Fibroblast of mammary gland (primary cell): ENCODE measurements around the gene ING1.
A peak's percentile ranks its signal among the peaks of the same experiment; 100 is the strongest.
"Not testable (repeated sequence)": the region's sequence is repeated elsewhere in the genome, so short reads cannot be mapped to it uniquely, and the experiment has no call there.

ENCODE experiments used
- DNase-seq: peaks from one replicate; pipeline ENCODE4 v3.0.0-alpha.2; 2010; ENCODE audit warnings: low read depth
- H3K4me3 ChIP-seq: 2 replicates; pipeline ENCODE4 v1.5.1; 2011; ENCODE audit warnings: low read depth, mild to moderate bottlenecking, low read length, moderate library complexity; ENCODE audit not compliant: control insufficient read depth
- TF ChIP-seq, protein P1 (sequence below): conservative IDR thresholded peaks from 2 replicates; pipeline ENCODE4 v1.5.1; 2011; ENCODE audit warnings: low read depth, low read length, inconsistent platforms; ENCODE audit not compliant: control insufficient read depth, insufficient read depth

ING1 gene

GRCh38 chr13:110700641-110701040, 12.9 kb upstream of the ING1 start:
- no peak overlapping the region for H3K4me3 ChIP-seq
- DNase-seq, result no peak
- TF ChIP-seq, protein P1, sequence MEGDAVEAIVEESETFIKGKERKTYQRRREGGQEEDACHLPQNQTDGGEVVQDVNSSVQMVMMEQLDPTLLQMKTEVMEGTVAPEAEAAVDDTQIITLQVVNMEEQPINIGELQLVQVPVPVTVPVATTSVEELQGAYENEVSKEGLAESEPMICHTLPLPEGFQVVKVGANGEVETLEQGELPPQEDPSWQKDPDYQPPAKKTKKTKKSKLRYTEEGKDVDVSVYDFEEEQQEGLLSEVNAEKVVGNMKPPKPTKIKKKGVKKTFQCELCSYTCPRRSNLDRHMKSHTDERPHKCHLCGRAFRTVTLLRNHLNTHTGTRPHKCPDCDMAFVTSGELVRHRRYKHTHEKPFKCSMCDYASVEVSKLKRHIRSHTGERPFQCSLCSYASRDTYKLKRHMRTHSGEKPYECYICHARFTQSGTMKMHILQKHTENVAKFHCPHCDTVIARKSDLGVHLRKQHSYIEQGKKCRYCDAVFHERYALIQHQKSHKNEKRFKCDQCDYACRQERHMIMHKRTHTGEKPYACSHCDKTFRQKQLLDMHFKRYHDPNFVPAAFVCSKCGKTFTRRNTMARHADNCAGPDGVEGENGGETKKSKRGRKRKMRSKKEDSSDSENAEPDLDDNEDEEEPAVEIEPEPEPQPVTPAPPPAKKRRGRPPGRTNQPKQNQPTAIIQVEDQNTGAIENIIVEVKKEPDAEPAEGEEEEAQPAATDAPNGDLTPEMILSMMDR, result no peak

DNA sequence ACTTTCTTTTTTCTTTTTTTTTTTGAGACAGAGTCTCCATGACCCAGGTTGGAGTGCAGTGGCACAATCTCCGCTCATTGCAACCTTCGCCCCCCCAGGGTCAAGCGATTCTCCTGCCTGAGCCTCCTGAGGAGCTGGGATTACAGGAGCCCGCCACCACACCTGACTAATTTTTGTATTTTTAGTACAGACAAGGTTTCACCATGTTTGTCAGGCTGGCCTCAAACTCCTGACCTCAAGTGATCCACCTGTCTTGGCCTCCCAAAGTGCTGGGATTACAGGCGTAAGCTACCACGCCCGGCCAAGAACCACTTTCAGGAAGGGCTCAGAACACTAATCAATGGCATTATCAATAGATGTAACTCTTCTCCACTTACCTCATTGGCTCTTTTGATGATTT, 12.4 kb upstream of the ING1 start:
- not testable (repeated sequence) for H3K4me3 ChIP-seq, DNase-seq

- TF ChIP-seq, protein P1, result no peak
- DNase-seq, result no peak
- no peak overlapping the region for H3K4me3 ChIP-seq
Measured at GRCh38 chr13:110702089-110702488, 11.4 kb upstream of the ING1 start.

GRCh38 chr13:110702591-110703526, 10.6 kb upstream of the ING1 start:
- peak; percentile 64 for DNase-seq
- no peak overlapping the region for H3K4me3 ChIP-seq
- TF ChIP-seq, protein P1, result no peak

- no peak for DNase-seq
- peak overlapping the region; percentile 72 for H3K4me3 ChIP-seq
- TF ChIP-seq, protein P1, result no peak
Measured at GRCh38 chr13:110705356-110705825, 8.1 kb upstream of the ING1 start.

- peak; percentile 92 for DNase-seq
- peak within 1 kb of the TSS; percentile 72 for H3K4me3 ChIP-seq
- TF ChIP-seq, protein P1, result no peak
Measured at GRCh38 chr13:110705826-110706569, 7.5 kb upstream of the ING1 start, which contains the start of gene CARS2. Gene CARS2 (minus strand): TSS chr13:110706116. CDS start chr13:110706093, 23 bp downstream.
